GM18502 (cell line): ENCODE results near the gene MSI2.

ENCODE experiments used
- ATAC-seq: cut with Tn5 transposase; IDR thresholded peaks from one replicate; pipeline ENCODE4 v1.9.1; 2021; ENCODE audit warnings: mild to moderate bottlenecking; ENCODE audit not compliant: unreplicated experiment, poor library complexity

MSI2 gene

GRCh38 chr17:57705921-57706695 is 449.8 kb downstream of the MSI2 start:
- ATAC-seq: no peak

GRCh38 chr17:57706761-57707160 is 450.4 kb downstream of the MSI2 start:
- no peak for ATAC-seq

- ATAC-seq: no peak
These were observed 451.6 kb downstream of the MSI2 start for GRCh38 chr17:57707892-57708291.

- ATAC-seq: no peak
These were observed 452.1 kb downstream of the MSI2 start for GRCh38 chr17:57708410-57708809.

GRCh38 chr17:57713140-57713539 is 456.8 kb downstream of the MSI2 start:
- no peak for ATAC-seq

DNA sequence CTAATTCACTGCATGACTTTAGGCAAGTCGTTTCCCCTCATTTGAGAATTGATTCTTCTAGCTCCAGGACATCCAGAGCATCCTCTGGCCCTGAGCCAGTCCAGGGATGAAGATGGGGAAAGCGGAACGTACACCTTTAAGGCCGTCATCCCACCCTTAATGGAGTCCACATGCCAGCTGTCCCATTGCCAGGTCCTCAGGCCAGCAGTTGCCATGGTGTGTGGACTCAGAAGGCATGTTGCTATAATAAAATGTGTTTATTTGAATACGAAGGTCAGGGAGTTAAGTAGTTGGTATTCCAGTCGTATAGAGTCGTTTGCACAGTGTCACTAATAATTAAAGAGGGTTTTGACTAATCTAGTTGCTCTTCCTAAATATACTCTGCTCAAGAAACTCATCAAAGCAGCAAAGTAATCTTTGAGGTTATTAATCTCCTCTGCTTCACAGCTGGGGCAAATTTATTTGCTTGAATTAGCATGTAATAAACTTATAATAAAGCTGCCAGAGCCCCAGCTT is 458.4 kb downstream of the MSI2 start:
- ATAC-seq: no peak

- ATAC-seq: no peak
These were observed 459.7 kb downstream of the MSI2 start for GRCh38 chr17:57715981-57716380.

DNA sequence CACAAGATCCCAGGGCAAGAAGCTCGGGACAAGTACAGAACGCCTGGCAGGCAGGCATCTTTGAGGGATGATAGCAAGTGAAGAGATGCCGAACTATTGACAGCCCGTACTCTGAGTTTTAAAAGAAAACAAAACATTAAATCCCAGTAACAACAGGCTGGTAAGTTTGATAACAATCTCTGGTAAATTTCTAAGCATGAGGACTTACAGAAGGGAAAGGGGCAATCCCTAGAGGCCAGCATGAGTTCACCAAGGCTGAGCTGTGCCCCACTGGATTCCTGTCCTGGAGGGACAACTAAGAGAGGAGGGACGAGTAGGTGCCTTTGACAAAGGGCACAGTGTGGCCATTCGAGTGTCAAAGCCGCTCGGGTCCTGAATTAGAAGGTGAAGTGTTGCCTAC is 462.6 kb downstream of the MSI2 start:
- no peak for ATAC-seq

- ATAC-seq: no peak
These were observed 464.2 kb downstream of the MSI2 start for GRCh38 chr17:57720386-57721035.

- no peak for ATAC-seq
These were observed 465.8 kb downstream of the MSI2 start for GRCh38 chr17:57721967-57722703.

DNA sequence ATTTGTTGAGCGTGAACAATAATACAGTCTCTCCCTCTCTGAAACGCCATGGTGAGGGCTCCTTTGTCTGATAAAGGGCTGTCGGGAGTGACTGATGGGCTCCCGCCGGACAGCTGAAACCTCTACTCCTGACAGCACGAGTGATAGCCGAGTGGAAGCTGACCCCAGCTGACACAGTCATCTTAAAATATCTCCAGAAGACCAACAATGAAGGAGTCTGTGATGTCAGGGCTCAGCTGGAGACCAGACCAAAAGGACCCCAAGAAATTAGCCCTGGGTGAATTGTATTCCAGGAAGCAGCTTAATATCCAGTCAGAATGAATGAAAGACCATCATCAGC is 466.4 kb downstream of the MSI2 start:
- ATAC-seq: no peak

DNA sequence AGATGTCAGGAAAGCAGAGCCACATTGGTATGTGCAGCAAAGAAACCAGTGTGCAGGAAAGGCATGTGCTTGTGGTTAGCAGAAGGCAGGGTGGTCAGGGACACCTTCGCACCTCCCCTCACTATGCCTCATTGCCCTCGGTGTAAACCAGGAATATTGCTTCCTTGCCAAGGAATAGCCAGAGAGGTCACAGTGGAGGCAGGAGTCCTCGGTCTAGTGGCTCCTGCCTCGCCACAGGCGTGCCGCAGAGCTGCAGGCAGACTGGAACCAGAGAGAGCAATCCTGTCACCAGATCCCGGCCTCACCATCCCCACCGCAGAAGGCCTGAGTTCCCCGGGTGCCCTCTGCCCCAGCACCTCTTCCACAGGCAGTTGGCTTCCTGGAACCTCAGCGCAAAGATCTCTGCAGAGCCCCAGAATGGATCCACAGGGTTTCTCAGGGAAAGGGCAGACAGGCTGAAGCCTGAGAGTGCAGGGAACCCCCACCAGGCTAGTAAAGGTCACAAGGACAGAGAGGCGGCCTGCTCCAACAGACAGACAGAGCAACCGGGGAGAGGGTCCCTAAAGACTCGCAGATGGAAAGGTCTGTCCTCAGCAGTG is 467.2 kb downstream of the MSI2 start:
- peak; percentile 10 for ATAC-seq

- peak; percentile 84 for ATAC-seq
These were observed 467.9 kb downstream of the MSI2 start for GRCh38 chr17:57724026-57724728.

DNA sequence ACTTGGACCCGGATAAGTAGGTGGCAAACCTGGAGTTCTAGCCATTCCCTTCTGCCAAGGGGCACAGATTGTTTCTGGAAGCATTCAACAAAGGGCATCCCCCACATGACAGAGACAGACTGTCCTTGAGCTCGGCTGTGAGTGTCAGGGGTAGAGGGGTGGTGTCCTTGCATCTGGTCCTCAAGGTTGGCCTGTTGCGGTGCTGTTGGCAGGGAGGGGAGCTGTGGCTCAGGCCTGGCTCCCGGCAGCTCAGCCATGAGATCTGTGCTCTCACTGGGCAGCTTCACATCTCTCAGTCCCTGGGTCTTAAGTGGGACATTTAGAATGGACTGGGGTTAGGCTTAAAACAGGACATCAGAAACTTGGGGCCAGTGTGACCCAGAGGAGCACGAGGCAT is 468.4 kb downstream of the MSI2 start:
- ATAC-seq: no peak

DNA sequence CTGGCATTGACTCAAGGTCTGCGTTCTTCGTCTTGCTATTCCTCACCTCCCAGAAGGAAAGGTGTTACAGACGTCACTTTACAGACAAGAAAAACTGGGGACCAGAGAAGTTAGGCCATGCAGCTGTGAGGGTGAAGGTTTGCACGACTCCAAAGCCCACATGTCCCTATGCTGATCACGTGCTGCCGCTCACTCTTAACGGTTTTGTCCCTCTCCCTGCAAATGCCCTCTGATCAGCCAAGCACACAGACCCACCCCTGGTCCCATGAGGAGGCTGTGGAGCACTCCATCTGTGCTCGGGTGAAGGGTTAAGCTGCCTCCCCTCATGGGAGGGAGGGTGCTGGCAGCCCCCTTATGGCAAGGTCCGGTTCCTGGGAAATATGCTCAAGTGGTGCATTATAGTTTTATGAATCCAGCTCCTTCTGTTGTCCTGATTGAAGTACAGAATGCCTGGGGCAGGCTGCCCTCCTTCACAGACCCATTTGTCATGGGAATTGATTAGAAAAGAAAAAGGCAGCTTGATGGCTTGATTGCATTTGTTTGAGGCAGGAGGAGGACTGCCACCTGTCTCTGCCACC is 470.0 kb downstream of the MSI2 start:
- ATAC-seq: no peak

DNA sequence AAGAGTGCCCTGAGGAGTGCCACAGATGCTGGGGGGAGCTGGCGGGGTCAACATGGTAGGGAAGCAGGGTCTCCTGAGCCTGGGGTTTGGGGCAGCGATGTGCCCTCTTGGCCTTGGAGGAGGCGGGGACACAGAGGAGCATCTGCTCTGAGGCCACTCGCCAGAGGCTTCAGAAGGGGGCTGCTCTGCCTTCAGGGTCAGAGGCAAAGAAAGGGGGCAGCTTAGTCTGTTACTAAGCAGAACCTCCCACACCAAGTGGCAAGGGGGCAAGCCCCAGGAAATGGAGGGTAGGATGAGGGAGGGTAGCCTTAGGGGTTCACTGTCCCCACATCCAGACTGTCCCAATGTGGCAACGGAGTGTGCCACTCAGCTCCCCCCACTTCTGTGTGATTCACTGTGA is 470.5 kb downstream of the MSI2 start:
- no peak for ATAC-seq

DNA sequence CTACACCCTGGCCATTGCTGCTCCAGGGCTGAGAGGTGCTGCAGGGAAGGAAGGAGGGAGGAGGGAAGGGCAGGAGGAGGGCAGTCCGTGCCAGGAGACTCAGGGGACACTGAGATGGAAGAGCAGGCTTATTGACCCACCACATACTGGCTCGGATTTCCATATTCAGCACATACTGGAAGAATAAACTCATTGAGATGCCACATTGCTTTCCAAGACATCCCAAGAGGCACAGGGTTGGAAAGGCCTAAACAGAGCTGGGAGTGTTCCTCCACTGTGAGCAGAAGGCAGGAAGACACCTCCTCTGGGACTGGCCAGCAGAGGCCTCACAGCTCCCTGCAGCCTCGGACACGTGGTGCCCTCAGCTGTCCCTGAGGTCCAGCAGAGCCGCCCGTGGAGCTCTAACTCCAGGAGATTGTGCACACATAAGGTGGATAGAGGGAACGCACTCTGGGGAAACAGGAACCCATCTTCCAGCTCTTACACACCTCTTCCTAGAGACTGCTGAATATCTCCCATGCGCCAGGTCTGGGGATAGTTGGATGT is 471.4 kb downstream of the MSI2 start:
- ATAC-seq: no peak

GRCh38 chr17:57730026-57730701 is 473.8 kb downstream of the MSI2 start:
- no peak for ATAC-seq

- ATAC-seq: no peak
These were observed 475.7 kb downstream of the MSI2 start for GRCh38 chr17:57732062-57732461.
